HCT116 (cell line): Measurements from ENCODE around the gene MADD. TPM values are rescaled to one million over a fixed set of nuclear protein-coding genes. Genes with fewer than 3 reads are reported as not detected.

Experiments
- ATAC-seq: fragments of 200-7000 bp; cut with Tn5 transposase; 2 replicates; pipeline ENCODE4 v1.9.1; 2020; ENCODE audit warnings: mild to moderate bottlenecking, moderate library complexity
- BruUV-seq: library from RNA; stranded (reverse); fragments of 400-500 nt; replicated peaks from 2 replicates; lab custom pipeline; 2021; lab: Mats Ljungman, UMichigan
- CTCF ChIA-PET: fragments of 300-600 bp; sonication (Branson Sonifier 250); formaldehyde crosslinking; loops from one replicate; lab custom pipeline; 2021; ENCODE audit warnings: antibody characterized with exemption; lab: Charles Lee
- POLR2A ChIA-PET: fragments of 300-600, 350-600 bp; sonication (Branson Sonifier 250); formaldehyde crosslinking; loops from one replicate; lab custom pipeline; 2021; ENCODE audit warnings: antibody characterized with exemption; lab: Charles Lee
- RAD21 ChIA-PET, 2 experiments: fragments of 300-600 bp; sonication (Branson Sonifier 250); formaldehyde crosslinking; loops; one replicate each; lab custom pipeline; 2023; ENCODE audit warnings: low total read pairs in 2 of 2; ENCODE audit not compliant: uncharacterized antibody in 2 of 2, unreplicated experiment in 2 of 2, low non-redundant PET in 1 of 2; lab: Charles Lee
- DNase-seq: peaks from one replicate; pipeline ENCODE4 v3.0.0-alpha.2; 2010; ENCODE audit warnings: low read depth, low spot score
- H2AFZ ChIP-seq: fragments of 200-600 bp; shearing (Covaris generic), sonication (generic); 2 replicates; pipeline ENCODE4 v1.6.1; 2017; ENCODE audit warnings: low read depth, mixed run types, mixed read lengths, antibody characterized with exemption, low read length; ENCODE audit not compliant: poor library complexity, severe bottlenecking
- H3K27ac ChIP-seq: 2 replicates; pipeline ENCODE4 v1.5.1; 2012; ENCODE audit warnings: low read depth, low read length
- H3K27me3 ChIP-seq: fragments of 200-600 bp; sonication (generic); 2 replicates; pipeline ENCODE4 v1.6.1; 2016; ENCODE audit warnings: mixed run types, low read length, mixed read lengths; ENCODE audit not compliant: insufficient read depth
- H3K36me3 ChIP-seq, 2 experiments: fragments of 200-500 bp in 1 of 2; fragments of 200-600 bp in 1 of 2; sonication (Bioruptor generic) in 1 of 2; sonication (generic) in 1 of 2; 2 replicates each; pipeline versions ENCODE4 v1.5.1 to v1.6.1; 2014 to 2016; ENCODE audit warnings: low read length in 2 of 2, inconsistent platforms in 1 of 2, mixed read lengths in 1 of 2, mixed run types in 1 of 2; ENCODE audit not compliant: insufficient read depth in 2 of 2, control insufficient read depth in 1 of 2
- H3K4me1 ChIP-seq, 2 experiments: fragments of 200-600 bp in 1 of 2; sonication (generic) in 1 of 2; 2 replicates each; pipeline versions ENCODE4 v1.5.1 to v1.6.1; 2012 to 2017; ENCODE audit warnings: low read length in 2 of 2, inconsistent platforms in 1 of 2, mild to moderate bottlenecking in 1 of 2, mixed read lengths in 1 of 2, mixed run types in 1 of 2, moderate library complexity in 1 of 2; ENCODE audit not compliant: insufficient read depth in 2 of 2, control insufficient read depth in 1 of 2
- H3K4me2 ChIP-seq: fragments of 200-600 bp; sonication (generic); 2 replicates; pipeline ENCODE4 v1.6.1; 2017; ENCODE audit warnings: mixed run types, low read length, mixed read lengths
- H3K4me3 ChIP-seq, 2 experiments: fragments of 200-600 bp in 1 of 2; sonication (generic) in 1 of 2; replicated peaks in 1 of 2; 2 replicates each; pipeline ENCODE4 v1.5.1; 2011 to 2016; ENCODE audit warnings: low read length in 2 of 2, control low read depth in 1 of 2, low read depth in 1 of 2, mild to moderate bottlenecking in 1 of 2, mixed read lengths in 1 of 2, mixed run types in 1 of 2
- H3K79me2 ChIP-seq: fragments of 200-600 bp; sonication (generic); 2 replicates; pipeline ENCODE4 v1.6.1; 2017; ENCODE audit warnings: mild to moderate bottlenecking, mixed run types, low read length, moderate library complexity, mixed read lengths; ENCODE audit not compliant: insufficient read depth
- H3K9ac ChIP-seq: fragments of 200-600 bp; sonication (generic); 2 replicates; pipeline ENCODE4 v1.6.1; 2016; ENCODE audit warnings: low read length, mixed read lengths
- H3K9me2 ChIP-seq: fragments of 200-600 bp; sonication (generic), shearing (Covaris generic); 2 replicates; pipeline ENCODE4 v1.6.1; 2017; ENCODE audit warnings: mixed run types, mild to moderate bottlenecking, moderate library complexity; ENCODE audit not compliant: insufficient read depth
- H3K9me3 ChIP-seq, 2 experiments: fragments of 200-500 bp in 1 of 2; fragments of 200-600 bp in 1 of 2; sonication (Bioruptor generic) in 1 of 2; sonication (generic) in 1 of 2; 2 replicates each; pipeline ENCODE4 v1.6.1; 2014 to 2017; ENCODE audit warnings: low read length in 2 of 2, mixed read lengths in 2 of 2, inconsistent platforms in 1 of 2, low read depth in 1 of 2, mild to moderate bottlenecking in 1 of 2, mixed run types in 1 of 2, moderate library complexity in 1 of 2; ENCODE audit not compliant: control insufficient read depth in 1 of 2, insufficient read depth in 1 of 2
- H4K20me1 ChIP-seq: fragments of 200-600 bp; sonication (generic), shearing (Covaris generic); 2 replicates; pipeline ENCODE4 v1.6.1; 2017; ENCODE audit warnings: mixed run types, mild to moderate bottlenecking, moderate library complexity; ENCODE audit not compliant: insufficient read depth
- ATF3 ChIP-seq: IDR thresholded peaks from 2 replicates; pipeline ENCODE4 v1.6.1; 2012
- CEBPB ChIP-seq: IDR thresholded peaks from 2 replicates; pipeline ENCODE4 v1.6.1; 2012; ENCODE audit warnings: low read depth
- CTCF ChIP-seq, 3 experiments: fragments of 200-600 bp in 1 of 3; sonication (generic) in 1 of 3; IDR thresholded peaks in 2 of 3; conservative IDR thresholded peaks in 1 of 3; 2 replicates each; pipeline ENCODE4 v1.5.1; 2012 to 2017; ENCODE audit warnings: low read depth in 2 of 3, low read length in 2 of 3, antibody characterized with exemption in 1 of 3, borderline replicate concordance in 1 of 3, control low read depth in 1 of 3, mild to moderate bottlenecking in 1 of 3, mixed read lengths in 1 of 3, mixed run types in 1 of 3, moderate library complexity in 1 of 3; ENCODE audit not compliant: insufficient read depth in 1 of 3
- EGR1 ChIP-seq: IDR thresholded peaks from 2 replicates; pipeline ENCODE4 v1.6.1; 2012; ENCODE audit warnings: low read depth
- ELF1 ChIP-seq: IDR thresholded peaks from 2 replicates; pipeline ENCODE4 v1.6.1; 2012; ENCODE audit warnings: low read depth, borderline replicate concordance
- EZH2 ChIP-seq: fragments of 200-600 bp; sonication (generic); IDR thresholded peaks from 2 replicates; pipeline ENCODE4 v1.6.1; 2017; ENCODE audit warnings: antibody characterized with exemption, mixed run types
- EZH2phosphoT487 ChIP-seq: fragments of 200-600 bp; IDR thresholded peaks from 2 replicates; pipeline ENCODE4 v1.6.1; 2018; ENCODE audit warnings: antibody characterized with exemption, borderline replicate concordance
- FOSL1 ChIP-seq: IDR thresholded peaks from 2 replicates; pipeline ENCODE4 v1.6.1; 2012; ENCODE audit warnings: low read depth
- JUND ChIP-seq: IDR thresholded peaks from 2 replicates; pipeline ENCODE4 v1.6.1; 2012
- POLR2A ChIP-seq: IDR thresholded peaks from 2 replicates; pipeline ENCODE4 v1.7.0; 2011; ENCODE audit warnings: borderline replicate concordance; ENCODE audit not compliant: insufficient read depth, insufficient read length; ENCODE audit errors: extremely low read depth
- REST ChIP-seq: IDR thresholded peaks from 2 replicates; pipeline ENCODE4 v1.6.1; 2012; ENCODE audit warnings: low read depth
- SIN3A ChIP-seq: IDR thresholded peaks from 2 replicates; pipeline ENCODE4 v1.6.1; 2012; ENCODE audit warnings: low read depth
- SP1 ChIP-seq: IDR thresholded peaks from 2 replicates; pipeline ENCODE4 v1.6.1; 2012; ENCODE audit warnings: low read depth
- SRF ChIP-seq: IDR thresholded peaks from 2 replicates; pipeline ENCODE4 v1.6.1; 2012; ENCODE audit warnings: low read depth
- TCF7L2 ChIP-seq: IDR thresholded peaks from 2 replicates; pipeline ENCODE4 v1.7.0; 2011; ENCODE audit warnings: borderline replicate concordance, inconsistent platforms; ENCODE audit not compliant: insufficient read depth, insufficient read length; ENCODE audit errors: extremely low read depth
- YY1 ChIP-seq: IDR thresholded peaks from 2 replicates; pipeline ENCODE4 v1.6.1; 2011; ENCODE audit warnings: low read length, low read depth, moderate library complexity, mild to moderate bottlenecking; ENCODE audit not compliant: insufficient replicate concordance; ENCODE audit errors: extremely low read depth
- ZBTB33 ChIP-seq: IDR thresholded peaks from 2 replicates; pipeline ENCODE4 v1.6.1; 2011; ENCODE audit warnings: mild to moderate bottlenecking, low read length, moderate library complexity; ENCODE audit not compliant: insufficient replicate concordance; ENCODE audit errors: extremely low read depth
- ZNF274 ChIP-seq: fragments of 200-500 bp; sonication (Bioruptor generic); IDR thresholded peaks from 2 replicates; pipeline ENCODE4 v1.6.1; 2014; ENCODE audit warnings: mild to moderate bottlenecking, low read depth, low read length, inconsistent platforms
- intact Hi-C: fragments of 100-400 bp; cut with micrococcal nuclease; formaldehyde crosslinking; loops from 2 replicates; pipeline ENCODE4 v1.10.0; 2022
- total RNA-seq: library from RNA; stranded (reverse); gene quantifications from one replicate; pipeline ENCODE4 v1.2.1, GENCODE V29; 2021; ENCODE audit not compliant: unreplicated experiment

The MADD gene
- total RNA-seq, 1 experiment from 2014 or later, result 37.1 TPM

GRCh38 chr11:47357985-47358730 lies 88.2 kb downstream of the MADD start:
- H3K9me2 ChIP-seq, result no peaks in the 10 kb centered on the region
- H2AFZ ChIP-seq, result no peak overlapping the region
- TF ChIP-seq CEBPB (no peak), YY1 (no peak), SP1 (no peak), JUND (no peak), CTCF (IDR thresholded peaks at IDR 0.05 in 2 of 3, conservative IDR thresholded peaks at IDR 0.05 in 1 of 3; ENCODE audit: borderline replicate concordance in 1 of 3, insufficient read depth in 1 of 3, low read depth in 2 of 3, low read length in 2 of 3) (no peak), POLR2A (no peak), ZNF274 (no peak), EZH2phosphoT487 (no peak), REST (no peak), FOSL1 (no peak), EZH2 (no peak), ELF1 (no peak), ZBTB33 (no peak), SIN3A (no peak), ATF3 (no peak), TCF7L2 (no peak), EGR1 (no peak), SRF (no peak)
- ChIA-PET POLR2A (no interaction called here), CTCF (no interaction called here), RAD21 (no interaction called here)
- no peak overlapping the region for H3K4me3 ChIP-seq
- H3K27me3 ChIP-seq, result no peaks in the 10 kb centered on the region
- ATAC-seq, result no peak
- DNase-seq, result no peak
- no peaks in the 10 kb centered on the region for H3K36me3 ChIP-seq
- H3K9ac ChIP-seq, result no peak overlapping the region
- no peaks in the 10 kb centered on the region for H3K79me2 ChIP-seq
- intact Hi-C loops, result loop anchor here (10.0 kb wide), 1 partner anchor 103 kb away; the partner anchor contains the start of gene NR1H3
- no peak overlapping the region for H3K4me2 ChIP-seq
- peaks cover 0 to 13% of the 10 kb centered on the region in 2 experiments; a peak in 2 of 4 replicates for H3K4me1 ChIP-seq
- BruUV-seq, result no TSS peak
- no peak overlapping the region for H3K27ac ChIP-seq
- no peaks in the 10 kb centered on the region for H3K9me3 ChIP-seq
- no peaks in the 10 kb centered on the region for H4K20me1 ChIP-seq
